GM12878 (cell line): ENCODE results near the gene TRAIP. TPM values are rescaled to one million over a fixed set of nuclear protein-coding genes. Genes with fewer than 3 reads are reported as not detected.

Experiments
- ATAC-seq: fragments of 200-7000 bp; cut with Tn5 transposase; 3 replicates; pipeline ENCODE4 v1.9.1; 2020; ENCODE audit warnings: mild to moderate bottlenecking, moderate library complexity
- BruUV-seq: library from RNA; stranded (reverse); fragments of 400-500 nt; replicated peaks from 2 replicates; lab custom pipeline; 2021; lab: Mats Ljungman, UMichigan
- CTCF ChIA-PET: fragments of 300-600 bp; sonication (Branson Sonifier 250); formaldehyde crosslinking; extraction: SDS; loops from one replicate; lab custom pipeline; 2021; ENCODE audit warnings: inconsistent platforms; lab: Yijun Ruan, JAX
- POLR2A ChIA-PET: fragments of 350-600 bp; formaldehyde crosslinking; extraction: SDS; loops from one replicate; lab custom pipeline; 2021; ENCODE audit warnings: inconsistent platforms; lab: Charles Lee
- RAD21 ChIA-PET: fragments of 300-600 bp; sonication (Branson Sonifier 250); formaldehyde crosslinking; loops from one replicate; lab custom pipeline; 2023; ENCODE audit warnings: antibody characterized with exemption; ENCODE audit not compliant: unreplicated experiment; lab: Charles Lee
- SMC1A ChIA-PET: fragments of 300-600 bp; sonication (Branson Sonifier 250); formaldehyde crosslinking; loops from one replicate; lab custom pipeline; 2023; ENCODE audit not compliant: unreplicated experiment, uncharacterized antibody; lab: Charles Lee
- DNase-seq: peaks from one replicate; pipeline ENCODE4 v3.0.0-alpha.2; 2011; ENCODE audit warnings: low read depth, low spot score
- FAIRE-seq: peaks from 3 replicates; lab custom pipeline; 2011; peaks lifted over from hg19 to GRCh38; lab: Jason Lieb, UNC
- H2AFZ ChIP-seq: 2 replicates; pipeline ENCODE4 v1.6.0; 2011; ENCODE audit warnings: low read depth, low read length, control low read depth; ENCODE audit not compliant: control insufficient read depth
- H3K27ac ChIP-seq: 2 replicates; pipeline ENCODE4 v1.5.1; 2011; ENCODE audit warnings: control low read depth; ENCODE audit not compliant: control insufficient read depth, insufficient read depth
- H3K27me3 ChIP-seq, 2 experiments: replicated peaks in 1 of 2; 2 replicates each; pipeline versions ENCODE4 v1.6.0 to v1.6.1; 2011; ENCODE audit warnings: low read length in 1 of 2; ENCODE audit not compliant: control insufficient read depth in 2 of 2, insufficient read depth in 2 of 2
- H3K36me3 ChIP-seq, 2 experiments: 2 replicates each; pipeline ENCODE4 v1.5.1; 2011; ENCODE audit warnings: low read length in 1 of 2; ENCODE audit not compliant: control insufficient read depth in 2 of 2, insufficient read depth in 2 of 2
- H3K4me1 ChIP-seq: 2 replicates; pipeline ENCODE4 v1.6.1; 2011; ENCODE audit warnings: mild to moderate bottlenecking, low read length, moderate library complexity, mixed read lengths; ENCODE audit not compliant: control insufficient read depth, insufficient read depth
- H3K4me2 ChIP-seq: 2 replicates; pipeline ENCODE4 v1.6.0; 2011; ENCODE audit warnings: control low read depth; ENCODE audit not compliant: control insufficient read depth, insufficient read depth
- H3K4me3 ChIP-seq: fragments of 200-600 bp; sonication (generic); 2 replicates; pipeline ENCODE4 v1.5.1; 2016
- H3K79me2 ChIP-seq: 2 replicates; pipeline ENCODE4 v1.6.0; 2011; ENCODE audit warnings: low read length; ENCODE audit not compliant: control insufficient read depth, insufficient read depth
- H3K9ac ChIP-seq: 2 replicates; pipeline ENCODE4 v1.8.0; 2011; ENCODE audit warnings: low read length, control low read depth, mixed read lengths; ENCODE audit not compliant: control insufficient read depth, insufficient read depth
- H3K9me3 ChIP-seq: replicated peaks from 3 replicates; pipeline ENCODE4 v1.5.1; 2011; ENCODE audit warnings: mild to moderate bottlenecking, low read length; ENCODE audit not compliant: control insufficient read depth, insufficient read depth
- H4K20me1 ChIP-seq: 2 replicates; pipeline ENCODE4 v1.6.0; 2011; ENCODE audit not compliant: control insufficient read depth, insufficient read depth
- BCL3 ChIP-seq: IDR thresholded peaks from 2 replicates; pipeline ENCODE4 v1.6.1; 2011; ENCODE audit warnings: borderline replicate concordance, low read depth, mild to moderate bottlenecking, moderate library complexity, low read length; ENCODE audit not compliant: insufficient read depth, poor library complexity, severe bottlenecking
- CHD4 ChIP-seq: fragments of 200-600 bp; sonication (generic); IDR thresholded peaks from 2 replicates; pipeline ENCODE4 v1.6.1; 2016; ENCODE audit warnings: mild to moderate bottlenecking
- CREM ChIP-seq: IDR thresholded peaks from 2 replicates; pipeline ENCODE4 v1.6.1; 2014; ENCODE audit warnings: antibody characterized with exemption, low read depth
- CTCF ChIP-seq, 3 experiments: IDR thresholded peaks in 2 of 3; conservative IDR thresholded peaks in 1 of 3; 2 replicates each; pipeline ENCODE4 v1.5.1; 2011; ENCODE audit warnings: low read depth in 3 of 3, low read length in 3 of 3, mild to moderate bottlenecking in 3 of 3, control low read depth in 2 of 3, moderate library complexity in 2 of 3, inconsistent platforms in 1 of 3, mixed read lengths in 1 of 3; ENCODE audit not compliant: control insufficient read depth in 2 of 3, insufficient read depth in 1 of 3; ENCODE audit errors: extremely low read depth in 1 of 3
- HDGF ChIP-seq: fragments of 450-650 bp; IDR thresholded peaks from 2 replicates; pipeline ENCODE4 v1.6.1; 2016; ENCODE audit warnings: antibody characterized with exemption
- MAX ChIP-seq: IDR thresholded peaks from 2 replicates; pipeline ENCODE4 v1.6.1; 2012; ENCODE audit warnings: low read depth, low read length, improper control_type of control experiment
- MXI1 ChIP-seq: fragments of 150-350 bp; IDR thresholded peaks from 2 replicates; pipeline ENCODE4 v1.6.1; 2011; ENCODE audit warnings: low read depth, mild to moderate bottlenecking, inconsistent platforms, low read length, improper control_type of control experiment
- PBX3 ChIP-seq: IDR thresholded peaks from 2 replicates; pipeline ENCODE4 v1.6.1; 2011; ENCODE audit warnings: mild to moderate bottlenecking, low read depth, low read length, moderate library complexity; ENCODE audit not compliant: insufficient replicate concordance
- RB1 ChIP-seq: fragments of 450-650 bp; formaldehyde crosslinking; IDR thresholded peaks from 2 replicates; pipeline ENCODE4 v1.6.1; 2017; ENCODE audit warnings: mild to moderate bottlenecking, borderline replicate concordance
- SKIL ChIP-seq: fragments of 450-650 bp; IDR thresholded peaks from 2 replicates; pipeline ENCODE4 v1.6.1; 2017; ENCODE audit warnings: mild to moderate bottlenecking, low read depth, inconsistent platforms; ENCODE audit not compliant: poor library complexity, severe bottlenecking
- SPI1 ChIP-seq: IDR thresholded peaks from 2 replicates; pipeline ENCODE4 v1.6.1; 2011; ENCODE audit warnings: low read depth, mild to moderate bottlenecking, low read length, moderate library complexity, borderline replicate concordance; ENCODE audit not compliant: insufficient read depth
- TARDBP ChIP-seq: IDR thresholded peaks from 2 replicates; pipeline ENCODE4 v1.6.1; 2016; ENCODE audit warnings: borderline replicate concordance
- TCF7 ChIP-seq: IDR thresholded peaks from 2 replicates; pipeline ENCODE4 v1.6.1; 2014; ENCODE audit warnings: antibody characterized with exemption, borderline replicate concordance
- ZNF24 ChIP-seq: fragments of 450-650 bp; IDR thresholded peaks from 2 replicates; pipeline ENCODE4 v1.6.1; 2017; ENCODE audit warnings: antibody characterized with exemption, mild to moderate bottlenecking
- WGBS: methylation state at CpG from one replicate; pipeline ENCODE4 v1.1.6; 2016; ENCODE audit warnings: low lambda C conversion rate; ENCODE audit not compliant: insufficient replicate concordance, insufficient coverage; ENCODE audit errors: missing lambda C conversion rate; 5-methylcytosine and 5-hydroxymethylcytosine counted together
- in situ Hi-C: fragments of 300-500 bp; cut with MboI; formaldehyde crosslinking; loops from 9 replicates; pipeline ENCODE4 v1.14.3; 2018; ENCODE audit warnings: mixed read lengths
- intact Hi-C: fragments of 100-400 bp; cut with micrococcal nuclease; formaldehyde crosslinking; loops from one replicate; pipeline ENCODE4 v1.14.2; 2022; ENCODE audit not compliant: unreplicated experiment
- polyA plus RNA-seq, 11 experiments: library from polyadenylated mRNA; depleted of rRNA in 4 of 11; unstranded in 6 of 11; stranded (reverse) in 5 of 11; fragments of >200 nt; fragmentation: Nextera tagmentation in 4 of 11; fragmentation: Illumina TruSeq in 1 of 11; extraction: Ambion mirVana in 4 of 11; extraction: Trizol in 1 of 11; gene quantifications; 1 replicate in 1 of 11; 2 replicates in 10 of 11; pipeline versions ENCODE4 v1.2.1 to v1.2.3, GENCODE V29; 2011 to 2016; ENCODE audit warnings: inconsistent platforms in 2 of 11, missing spikeins in 2 of 11, low read depth in 1 of 11
- total RNA-seq, 4 experiments: library from RNA; depleted of rRNA in 3 of 4; stranded (reverse); fragments of >200 nt in 3 of 4; fragmentation: Illumina TruSeq in 1 of 4; extraction: Trizol in 1 of 4; gene quantifications; 2 replicates each; pipeline versions ENCODE4 v1.2.1 to v1.2.3, GENCODE V29; 2013 to 2021

The TRAIP gene
- total and polyA plus RNA-seq, 10 of the 15 experiments (the other 5 are each of a cell fraction or from before 2014, with no cell fraction given), result 15.9 to 37.0 (median 23.1) TPM

GRCh38 chr3:49799761-49800160 is 56.6 kb downstream of the TRAIP start, which contains the start of gene CDHR4 (continued):
- TF ChIP-seq SKIL (no peak), HDGF (no peak), TARDBP (no peak), MXI1 (no peak)

- Histone ChIP-seq H3K4me3 (no peak overlapping the region), H4K20me1 (no peaks in the 10 kb centered on the region), H3K9me3 (no peaks in the 10 kb centered on the region), H3K27ac (no peak overlapping the region), H3K27me3 (no peaks in the 10 kb centered on the region; a peak in 1 of 4 replicates), H3K4me1 (peaks cover 5% of the 10 kb centered on the region; the same call in 1 of the 2 replicates), H3K79me2 (no peaks in the 10 kb centered on the region), H3K9ac (no peak overlapping the region), H3K4me2 (no peak overlapping the region), H2AFZ (no peak overlapping the region), H3K36me3 (no peaks in the 10 kb centered on the region)
- WGBS, result 0% methylated on average over 1 of the region's 1 CpG
- ATAC-seq (no peak), DNase-seq (no peak), FAIRE-seq (no peak)
- intact Hi-C loops, result no loop called here
- in situ Hi-C loops, result no loop called here
- ChIA-PET SMC1A (interaction anchor here (9.4 kb wide), 1 partner anchor 40 kb away, joined by 146 read pairs; no protein-coding TSS in a partner anchor), POLR2A (no interaction called here), RAD21 (interaction anchor here (8.0 kb wide), 1 partner anchor 41 kb away, joined by 182 read pairs; no protein-coding TSS in a partner anchor), CTCF (interaction anchor here (1.3 to 12.0 kb wide), 3 partner anchors 37 to 107 kb away, joined by 3 to 327 read pairs (median 4); no protein-coding TSS in a partner anchor)
- no TSS peak for BruUV-seq
- no peak for TF ChIP-seq ZNF24
- no peak for TF ChIP-seq CREM
- TF ChIP-seq SPI1, result no peak
- no peak for TF ChIP-seq BCL3
- TF ChIP-seq RB1, result no peak
- no peak for TF ChIP-seq PBX3
- TF ChIP-seq CHD4, result no peak
- no peak for TF ChIP-seq TCF7
- TF ChIP-seq CTCF (IDR thresholded peaks at IDR 0.05 in 2 of 3, conservative IDR thresholded peaks at IDR 0.05 in 1 of 3; ENCODE audit: control insufficient read depth in 2 of 3, extremely low read depth in 1 of 3, insufficient read depth in 1 of 3, low read depth in 3 of 3, low read length in 3 of 3), result no peak
- TF ChIP-seq MAX, result no peak
Observed at GRCh38 chr3:49799105-49799504, 57.3 kb downstream of the TRAIP start.
